Uterus (tissue), 4 donors: ENCODE results near the gene MADD. TPM values are rescaled to one million over a fixed set of nuclear protein-coding genes. Genes with fewer than 3 reads are reported as not detected.

Source experiments
- DNase-seq, 2 donors: peaks; one replicate each; pipeline ENCODE4 v3.0.0-alpha.2; 2019 to 2020
- H3K27ac ChIP-seq, 2 donors: fragments of 200-600 bp; sonication (generic); 1 replicate in 1 of 2; 2 replicates in 1 of 2; pipeline ENCODE4 v1.5.1; 2016 to 2018
- H3K27me3 ChIP-seq, 2 donors: fragments of 200-600 bp; sonication (generic); one replicate each; pipeline ENCODE4 v1.5.1; 2018 to 2019; ENCODE audit warnings: control low read depth in 1 of 2
- H3K36me3 ChIP-seq, 2 donors: fragments of 200-600 bp; sonication (generic); one replicate each; pipeline ENCODE4 v1.5.1; 2019; ENCODE audit warnings: control low read depth in 1 of 2
- H3K4me1 ChIP-seq, 2 donors: fragments of 200-600 bp; sonication (generic); one replicate each; pipeline ENCODE4 v1.5.1; 2018 to 2019; ENCODE audit warnings: control low read depth in 1 of 2
- H3K4me3 ChIP-seq, 2 donors: fragments of 200-600 bp; sonication (generic); 1 replicate in 1 of 2; 2 replicates in 1 of 2; pipeline ENCODE4 v1.5.1; 2018 to 2019; ENCODE audit warnings: mild to moderate bottlenecking in 1 of 2
- H3K9me3 ChIP-seq, 2 donors: fragments of 200-600 bp; sonication (generic); one replicate each; pipeline ENCODE4 v1.5.1; 2019; ENCODE audit warnings: control low read depth in 1 of 2
- CTCF ChIP-seq, 4 experiments: fragments of 200-600 bp in 2 of 4; fragments of 450-650 bp in 2 of 4; sonication (generic) in 2 of 4; IDR thresholded peaks; one replicate each; pipeline ENCODE4 v1.5.1; 2016 to 2019; ENCODE audit warnings: antibody characterized with exemption in 4 of 4, mild to moderate bottlenecking in 2 of 4, moderate library complexity in 1 of 4
- POLR2A ChIP-seq, 2 donors: fragments of 450-650 bp; IDR thresholded peaks; one replicate each; pipeline ENCODE4 v1.6.1; 2016; ENCODE audit warnings: antibody characterized with exemption in 2 of 2, mild to moderate bottlenecking in 1 of 2, moderate library complexity in 1 of 2
- intact Hi-C: fragments of 100-400 bp; cut with DNase I; formaldehyde crosslinking; loops from one replicate; pipeline ENCODE4 v1.15.1; 2023; ENCODE audit warnings: low total_unique reads
- total RNA-seq, 4 donors: library from RNA; depleted of rRNA in 3 of 4; stranded (reverse); fragments of >200 nt in 3 of 4; gene quantifications; one replicate each; pipeline versions ENCODE4 v1.1.0 to v1.2.4, GENCODE V29; 2014 to 2023
- donor health status: DM: yes; HTN: yes; CAD: no.

Gene MADD
- total RNA-seq, 4 donors from 2014 or later, result 26.8 to 234 (median 47.2) TPM

GRCh38 chr11:47272706-47273105 is 2.8 kb downstream of the MADD start:
- intact Hi-C loops, result no loop called here
- no peak for DNase-seq
- no peak overlapping the region for H3K27ac ChIP-seq
- H3K9me3 ChIP-seq, result no peaks in the 10 kb centered on the region
- H3K4me1 ChIP-seq, result peaks cover 0 to 4% of the 10 kb centered on the region in 2 donors
- H3K36me3 ChIP-seq, result no peaks in the 10 kb centered on the region
- no peaks in the 10 kb centered on the region for H3K27me3 ChIP-seq
- no peak overlapping the region for H3K4me3 ChIP-seq
- TF ChIP-seq CTCF (IDR thresholded peaks at IDR 0.05) (no peak), POLR2A (IDR thresholded peaks at IDR 0.05) (no peak)

- Histone ChIP-seq H3K36me3 (no peaks in the 10 kb centered on the region), H3K27ac (no peak overlapping the region), H3K4me3 (no peak overlapping the region), H3K9me3 (no peaks in the 10 kb centered on the region), H3K4me1 (no peaks in the 10 kb centered on the region), H3K27me3 (no peaks in the 10 kb centered on the region)
- intact Hi-C loops, result no loop called here
- TF ChIP-seq CTCF (IDR thresholded peaks at IDR 0.05) (no peak), POLR2A (IDR thresholded peaks at IDR 0.05) (no peak)
- DNase-seq, result no peak
Observed at GRCh38 chr11:47274495-47275235, 4.7 kb downstream of the MADD start.

- Histone ChIP-seq H3K4me1 (no peaks in the 10 kb centered on the region), H3K27ac (no peak overlapping the region), H3K27me3 (no peaks in the 10 kb centered on the region), H3K4me3 (no peak overlapping the region), H3K36me3 (no peaks in the 10 kb centered on the region), H3K9me3 (no peaks in the 10 kb centered on the region)
- TF ChIP-seq CTCF (IDR thresholded peaks at IDR 0.05), result no peak
- TF ChIP-seq POLR2A (IDR thresholded peaks at IDR 0.05), result no peak
- DNase-seq, result no peak
- intact Hi-C loops, result no loop called here
Observed at GRCh38 chr11:47276923-47277322, 7.0 kb downstream of the MADD start.

DNA sequence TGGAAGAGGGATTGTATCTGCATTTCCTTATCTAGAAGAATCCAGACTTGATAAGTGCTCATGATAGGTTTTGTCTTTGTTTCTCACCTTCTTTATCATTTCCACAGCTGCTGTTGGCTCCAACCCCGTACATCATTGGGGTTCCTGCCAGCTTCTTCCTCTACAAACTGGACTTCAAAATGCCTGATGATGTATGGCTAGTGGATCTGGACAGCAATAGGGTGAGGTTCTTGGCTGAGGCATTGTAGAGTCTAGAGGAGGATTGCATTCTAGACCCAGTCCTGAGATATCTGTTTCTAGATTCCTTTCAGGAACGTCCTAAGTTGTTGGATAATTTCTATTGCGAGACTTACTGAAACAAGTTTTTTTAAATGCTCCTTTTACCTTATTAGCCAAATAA is 8.1 kb downstream of the MADD start:
- H3K27me3 ChIP-seq, result no peaks in the 10 kb centered on the region
- no peak overlapping the region for H3K27ac ChIP-seq
- intact Hi-C loops, result no loop called here
- H3K36me3 ChIP-seq, result no peaks in the 10 kb centered on the region
- no peak for DNase-seq
- no peaks in the 10 kb centered on the region for H3K9me3 ChIP-seq
- H3K4me3 ChIP-seq, result no peak overlapping the region
- no peak for TF ChIP-seq POLR2A (IDR thresholded peaks at IDR 0.05)
- no peak for TF ChIP-seq CTCF (IDR thresholded peaks at IDR 0.05)
- no peaks in the 10 kb centered on the region for H3K4me1 ChIP-seq

- H3K27ac ChIP-seq, result no peak overlapping the region
- intact Hi-C loops, result no loop called here
- H3K4me1 ChIP-seq, result no peaks in the 10 kb centered on the region
- no peak overlapping the region for H3K4me3 ChIP-seq
- no peak for DNase-seq
- H3K9me3 ChIP-seq, result no peaks in the 10 kb centered on the region
- no peaks in the 10 kb centered on the region for H3K27me3 ChIP-seq
- TF ChIP-seq POLR2A (IDR thresholded peaks at IDR 0.05) (no peak), CTCF (IDR thresholded peaks at IDR 0.05) (no peak)
- no peaks in the 10 kb centered on the region for H3K36me3 ChIP-seq
Observed at GRCh38 chr11:47278769-47279168, 8.8 kb downstream of the MADD start.
